Lower leg skin (tissue), 3 donors: ENCODE measurements around the gene DCN.

Experiments used
- CTCF ChIP-seq, 3 donors: fragments of 450-650 bp; IDR thresholded peaks; one replicate each; pipeline ENCODE4 v1.5.1; 2016; ENCODE audit warnings: antibody characterized with exemption in 3 of 3, mild to moderate bottlenecking in 3 of 3, moderate library complexity in 2 of 3
- POLR2A ChIP-seq, 2 donors: fragments of 450-650 bp; IDR thresholded peaks; one replicate each; pipeline ENCODE4 v1.6.1; 2016 to 2017; ENCODE audit warnings: antibody characterized with exemption in 2 of 2, mild to moderate bottlenecking in 1 of 2, moderate library complexity in 1 of 2

GRCh38 chr12:91155990-91156389 is 26.6 kb downstream of the DCN start:
- TF ChIP-seq POLR2A (IDR thresholded peaks at IDR 0.05) (no peak), CTCF (IDR thresholded peaks at IDR 0.05) (no peak)
